ENCODE results near the gene C4BPA.

- TF ChIP-seq CTCF (conservative IDR thresholded peaks at IDR 0.05; ENCODE audit: low read depth, low read length): no peak
- TF ChIP-seq EZH2 (IDR thresholded peaks at IDR 0.05; ENCODE audit: low read length, unreplicated experiment): no peak
Measured at GRCh38 chr1:207134581-207134980, 30.5 kb downstream of the C4BPA start.
